GOT3 (cell line): Measurements from ENCODE around the gene TMEM164.

Experiments used
- DNase-seq: peaks from one replicate; lab custom pipeline; 2025; ENCODE audit warnings: mixed read lengths; lab: John Stamatoyannopoulos, UW

Gene TMEM164

DNA sequence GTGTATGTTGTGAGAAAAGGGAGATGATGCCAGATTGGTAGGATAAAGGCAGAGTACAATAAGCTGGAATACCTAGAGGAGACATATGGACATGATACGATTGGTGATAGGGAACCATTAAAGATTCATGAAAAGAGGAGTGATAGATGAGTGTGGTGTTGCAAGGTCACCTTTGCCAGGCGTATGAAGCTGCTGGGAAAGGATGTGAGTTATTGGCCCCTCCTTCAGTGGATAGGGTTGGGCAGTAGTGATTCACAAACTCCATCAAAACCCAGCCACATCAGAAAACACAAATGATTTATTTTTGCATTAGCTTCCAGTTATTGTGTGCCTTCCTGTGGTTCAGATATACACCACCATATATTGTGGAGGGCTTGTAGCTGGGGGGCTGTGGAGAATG is 34.3 kb downstream of the TMEM164 start:
- DNase-seq = no peak

DNA sequence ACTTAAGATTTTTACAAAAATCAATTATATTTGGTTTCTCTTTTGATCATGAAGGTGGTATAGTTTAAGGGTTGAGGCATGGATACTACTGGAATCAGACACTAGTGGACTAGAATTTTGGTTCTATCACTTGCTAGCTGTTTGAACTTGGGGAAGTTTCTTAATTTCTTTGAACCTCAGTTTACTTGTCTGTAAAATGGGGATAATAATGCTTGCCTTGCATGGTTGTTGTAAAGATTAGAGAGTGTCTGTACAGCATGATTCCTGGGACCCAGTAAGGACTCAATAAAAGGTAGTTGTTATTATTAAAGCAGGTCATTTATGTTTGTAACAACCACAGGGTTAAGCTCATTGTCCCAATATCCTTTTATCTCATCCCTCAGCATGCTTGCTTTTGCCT is 36.0 kb downstream of the TMEM164 start:
- DNase-seq = no peak

GRCh38 chrX:110041980-110042379 is 39.1 kb downstream of the TMEM164 start:
- DNase-seq = no peak

GRCh38 chrX:110042496-110042895 is 39.6 kb downstream of the TMEM164 start:
- DNase-seq = no peak

DNA sequence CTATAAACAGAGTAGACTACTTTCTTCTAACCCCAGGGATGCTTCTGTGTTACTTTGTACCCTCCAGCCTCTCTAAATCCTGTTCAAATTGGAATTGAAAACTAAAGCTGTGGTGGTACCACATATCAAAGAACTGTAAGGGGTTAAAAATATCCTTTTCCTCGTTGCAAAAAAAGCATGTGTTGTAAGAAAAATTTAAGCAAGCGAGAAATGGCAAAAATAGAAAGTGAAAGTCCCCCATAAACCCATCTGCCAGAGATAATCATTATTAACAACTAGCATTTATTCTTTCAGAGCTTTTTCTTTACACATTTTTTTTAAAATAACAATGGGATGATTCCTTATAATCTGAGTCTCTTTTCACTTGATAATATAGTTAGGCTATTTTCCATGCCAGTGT is 40.6 kb downstream of the TMEM164 start:
- no peak for DNase-seq

- DNase-seq = no peak
Observed at GRCh38 chrX:110044346-110045249, 41.7 kb downstream of the TMEM164 start.

GRCh38 chrX:110045421-110045820 is 42.5 kb downstream of the TMEM164 start:
- no peak for DNase-seq

- DNase-seq = no peak
Observed at GRCh38 chrX:110046001-110046400, 43.1 kb downstream of the TMEM164 start.

- DNase-seq = no peak
Observed at GRCh38 chrX:110046971-110047370, 44.1 kb downstream of the TMEM164 start.

- no peak for DNase-seq
Observed at GRCh38 chrX:110049096-110049495, 46.2 kb downstream of the TMEM164 start.

- DNase-seq = no peak
Observed at GRCh38 chrX:110050386-110050785, 47.5 kb downstream of the TMEM164 start.

DNA sequence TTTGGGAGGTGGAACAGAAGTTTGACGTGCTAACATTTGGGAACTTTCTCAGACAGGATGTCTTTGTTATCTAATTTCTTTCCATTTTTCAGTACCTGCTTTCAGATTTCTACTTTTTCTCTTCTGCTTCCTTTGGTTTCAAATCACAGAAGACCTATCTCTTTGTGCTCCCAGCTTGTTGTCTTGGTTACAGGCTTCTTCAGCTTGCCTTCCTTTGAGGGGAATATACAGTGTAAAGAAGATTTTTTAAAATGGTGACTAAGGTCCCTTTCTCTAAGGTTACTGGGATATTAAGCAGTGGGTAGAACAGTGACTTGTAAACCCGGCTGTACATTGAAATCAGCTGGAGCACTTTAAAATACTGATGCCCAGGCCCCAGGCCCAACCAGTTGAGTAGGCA is 48.0 kb downstream of the TMEM164 start:
- DNase-seq = no peak

- no peak for DNase-seq
Observed at GRCh38 chrX:110051559-110051958, 48.6 kb downstream of the TMEM164 start.

DNA sequence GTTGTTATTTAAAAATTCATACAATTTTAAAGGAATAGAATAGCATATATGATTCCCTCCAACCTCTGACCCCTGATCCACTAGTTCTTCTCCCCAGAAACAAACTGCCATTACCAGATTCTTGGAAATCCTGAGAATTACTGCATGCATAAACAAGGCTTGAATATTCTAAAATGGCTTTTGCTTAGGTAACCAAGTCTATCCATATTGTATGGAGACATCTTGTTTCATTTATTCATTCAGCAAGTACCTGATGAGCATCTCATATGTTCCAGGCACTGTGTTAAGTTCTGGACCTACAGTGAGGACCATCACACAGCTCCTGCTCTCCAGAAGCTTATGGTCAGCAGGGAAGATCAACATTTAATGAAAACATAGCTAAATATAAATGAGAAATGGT is 49.4 kb downstream of the TMEM164 start:
- no peak for DNase-seq

DNA sequence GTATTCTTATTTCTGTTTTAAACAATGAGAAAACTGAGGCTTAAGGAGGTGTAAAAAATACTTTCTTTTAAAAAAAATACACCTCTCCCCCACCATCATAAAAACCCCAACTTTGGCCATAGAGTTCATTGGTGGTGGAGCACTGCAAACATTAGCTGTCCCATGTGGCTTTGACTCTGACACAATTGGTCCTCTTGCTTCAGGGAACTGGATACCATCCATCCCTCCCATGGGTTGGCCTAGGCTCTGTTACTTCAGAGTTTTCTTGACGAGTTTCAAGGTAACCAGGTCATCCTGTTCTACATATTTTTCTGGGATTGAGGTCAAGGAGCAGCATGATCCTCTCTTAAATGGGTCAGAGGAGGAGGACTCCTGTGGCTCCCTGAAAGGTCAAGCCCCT is 50.5 kb downstream of the TMEM164 start:
- no peak for DNase-seq

- no peak for DNase-seq
Observed at GRCh38 chrX:110055616-110056015, 52.7 kb downstream of the TMEM164 start.

GRCh38 chrX:110056419-110056818 is 53.5 kb downstream of the TMEM164 start:
- no peak for DNase-seq

DNA sequence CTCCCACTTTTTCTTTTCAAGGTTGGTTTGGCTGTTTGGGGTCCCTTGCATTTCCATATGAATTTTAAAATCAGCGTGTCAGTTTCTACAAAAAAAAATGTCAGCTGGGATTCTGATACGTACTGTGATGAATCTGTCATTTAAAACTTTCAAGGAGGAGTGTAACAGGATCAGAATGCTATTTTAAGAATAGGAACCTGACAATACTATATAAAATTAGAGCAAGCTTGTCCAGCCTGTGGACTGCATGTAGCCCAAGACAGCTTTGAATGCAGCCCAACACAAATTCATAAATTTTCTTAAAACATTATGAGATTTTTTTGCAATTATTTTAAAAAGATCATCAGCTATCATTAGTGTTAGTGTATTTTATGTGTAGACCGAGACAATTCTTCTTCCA is 56.5 kb downstream of the TMEM164 start:
- DNase-seq = no peak

- no peak for DNase-seq
Observed at GRCh38 chrX:110060317-110060716, 57.4 kb downstream of the TMEM164 start.

DNA sequence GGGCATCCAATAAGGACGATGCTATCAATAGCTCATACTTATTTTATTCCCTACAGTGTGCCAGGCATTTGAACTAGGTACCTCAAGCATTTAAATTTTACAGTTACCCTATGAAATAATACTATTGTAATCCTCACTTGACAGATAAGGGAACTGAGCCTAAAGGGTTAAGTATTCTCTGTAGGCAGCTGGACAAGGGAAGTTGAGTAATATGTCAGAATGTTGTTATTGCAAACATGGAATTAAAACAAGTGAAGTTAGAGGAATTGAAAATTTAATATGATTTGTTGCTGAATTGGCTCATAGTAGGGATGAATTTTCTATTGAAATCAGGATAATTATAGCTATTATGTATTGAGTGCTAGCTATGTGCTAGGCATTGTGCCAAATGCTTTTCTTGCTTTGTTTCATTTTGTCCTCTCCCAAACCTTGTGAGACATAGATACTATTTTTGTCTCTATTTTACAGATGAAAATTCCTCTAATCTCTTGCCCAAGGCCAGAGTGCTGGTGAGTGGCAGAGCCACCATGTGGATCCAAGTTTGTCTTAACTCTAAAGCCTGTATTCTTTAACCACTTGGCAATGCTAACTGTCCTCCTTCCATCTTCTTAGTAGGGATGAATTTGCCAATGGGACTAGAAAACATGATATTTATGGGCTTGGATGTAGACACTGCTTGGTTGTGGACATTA is 58.1 kb downstream of the TMEM164 start:
- no peak for DNase-seq

- DNase-seq = no peak
Observed at GRCh38 chrX:110062919-110063318, 60.0 kb downstream of the TMEM164 start.

DNA sequence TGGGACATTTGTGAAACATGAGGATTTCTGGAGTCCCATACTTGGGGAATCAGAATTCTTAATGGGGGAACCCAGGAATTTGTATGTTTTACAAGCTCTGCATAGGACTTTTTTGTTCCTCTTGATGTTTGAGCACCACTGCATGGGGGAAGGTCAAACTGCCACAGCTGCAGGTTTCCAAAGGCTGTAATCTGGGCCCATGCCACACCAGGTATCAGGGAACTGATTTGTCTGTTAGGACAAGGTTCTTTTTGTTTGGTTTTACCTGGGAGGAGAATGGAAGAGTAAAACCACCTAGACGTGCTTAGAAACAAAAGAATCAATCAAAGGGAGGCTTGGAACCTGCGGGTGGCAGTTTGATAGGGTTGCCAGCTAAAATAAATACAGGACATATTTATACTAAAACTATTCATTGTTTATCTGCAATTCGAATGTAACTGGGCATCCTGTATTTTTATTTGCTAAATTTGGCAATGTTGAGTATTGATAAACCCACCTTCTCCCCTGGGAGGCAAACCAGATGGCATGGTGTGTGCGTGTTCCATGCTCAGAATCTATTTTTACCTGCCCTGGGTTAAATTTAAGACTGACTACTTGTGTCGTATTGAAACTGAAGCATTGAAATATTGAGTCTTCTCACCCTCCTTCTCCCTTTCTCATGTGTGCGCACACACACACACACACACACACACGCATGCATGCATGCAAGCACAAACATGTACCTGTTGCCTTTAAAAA is 63.7 kb downstream of the TMEM164 start:
- DNase-seq = no peak

- DNase-seq = no peak
Observed at GRCh38 chrX:110070970-110071369, 68.1 kb downstream of the TMEM164 start.
